Fibroblast of lung (primary cell): Measurements from ENCODE around the gene PRR19.

ENCODE experiments used
- CTCF ChIP-seq, 2 donors: IDR thresholded peaks in 1 of 2; conservative IDR thresholded peaks in 1 of 2; 1 replicate in 1 of 2; 2 replicates in 1 of 2; pipeline ENCODE4 v1.5.1; 2011 to 2012; ENCODE audit warnings: low read length in 2 of 2, control low read depth in 1 of 2, inconsistent platforms in 1 of 2, low read depth in 1 of 2, mild to moderate bottlenecking in 1 of 2
- EZH2 ChIP-seq: IDR thresholded peaks from 2 replicates; pipeline ENCODE4 v1.5.1; 2012; ENCODE audit warnings: low read length, control low read depth, mild to moderate bottlenecking; ENCODE audit errors: missing control alignments

- TF ChIP-seq CTCF (conservative IDR thresholded peaks at IDR 0.05 in 1 of 2, IDR thresholded peaks at IDR 0.05 in 1 of 2; ENCODE audit: low read depth in 1 of 2, low read length in 2 of 2) (no peak), EZH2 (no peak)
Measured at GRCh38 chr19:42303876-42304275, 1.9 kb downstream of the PRR19 start.
